Thyroid gland (tissue), 4 donors: ENCODE measurements around the gene TPD52L2. TPM values are rescaled to one million over a fixed set of nuclear protein-coding genes. Genes with fewer than 3 reads are reported as not detected.
A peak's percentile ranks its signal among the peaks of the same experiment; 100 is the strongest.

Source experiments
- DNase-seq, 2 donors: peaks; one replicate each; pipeline ENCODE4 v3.0.0-alpha.2; 2019
- H3K27ac ChIP-seq, 3 donors: fragments of 200-600 bp; sonication (generic); 1 replicate in 2 of 3; 2 replicates in 1 of 3; pipeline ENCODE4 v1.5.1; 2016 to 2019; ENCODE audit warnings: mild to moderate bottlenecking in 1 of 3, moderate library complexity in 1 of 3
- H3K27me3 ChIP-seq: fragments of 200-600 bp; sonication (generic); one replicate; pipeline ENCODE4 v1.5.1; 2019
- H3K36me3 ChIP-seq, 2 donors: fragments of 200-600 bp; sonication (generic); one replicate each; pipeline ENCODE4 v1.5.1; 2016 to 2019
- H3K4me1 ChIP-seq, 2 donors: fragments of 200-600 bp; sonication (generic); one replicate each; pipeline ENCODE4 v1.5.1; 2017 to 2019
- H3K4me3 ChIP-seq, 3 donors: fragments of 200-600 bp; sonication (generic); replicated peaks in 1 of 3; 1 replicate in 2 of 3; 2 replicates in 1 of 3; pipeline ENCODE4 v1.5.1; 2016; ENCODE audit warnings: mild to moderate bottlenecking in 1 of 3
- H3K9me3 ChIP-seq: fragments of 200-600 bp; sonication (generic); one replicate; pipeline ENCODE4 v1.5.1; 2017
- POLR2A ChIP-seq, 2 donors: fragments of 450-650 bp; IDR thresholded peaks; one replicate each; pipeline ENCODE4 v1.6.1; 2017; ENCODE audit warnings: antibody characterized with exemption in 2 of 2, mild to moderate bottlenecking in 2 of 2, moderate library complexity in 1 of 2
- WGBS, 2 donors: methylation state at CpG; one replicate each; pipeline ENCODE4 v1.1.5; 2017; 5-methylcytosine and 5-hydroxymethylcytosine counted together
- intact Hi-C: fragments of 100-400 bp; cut with DNase I; formaldehyde crosslinking; loops from one replicate; pipeline ENCODE4 v1.15.1; 2023
- total RNA-seq, 4 donors: library from RNA; depleted of rRNA; stranded (reverse); fragments of >200 nt; gene quantifications; one replicate each; pipeline ENCODE4 v1.2.3, GENCODE V29; 2016
- TF ChIP-seq, protein P1 (sequence below), 6 experiments: fragments of 200-600 bp in 3 of 6; fragments of 450-650 bp in 3 of 6; sonication (generic) in 3 of 6; IDR thresholded peaks; one replicate each; pipeline ENCODE4 v1.5.1; 2016 to 2019; ENCODE audit warnings: antibody characterized with exemption in 6 of 6, mild to moderate bottlenecking in 2 of 6, inconsistent platforms in 1 of 6, moderate library complexity in 1 of 6

TPD52L2 gene
- total RNA-seq, 4 donors from 2014 or later: 69.4 to 93.3 (median 89.6) TPM

GRCh38 chr20:63854766-63855362, 10.2 kb upstream of the TPD52L2 start:
- H3K27ac ChIP-seq: peak overlapping the region; percentile 33 to 63 (median 60)
- H3K4me3 ChIP-seq: no peak overlapping the region
- TF ChIP-seq, protein P1, sequence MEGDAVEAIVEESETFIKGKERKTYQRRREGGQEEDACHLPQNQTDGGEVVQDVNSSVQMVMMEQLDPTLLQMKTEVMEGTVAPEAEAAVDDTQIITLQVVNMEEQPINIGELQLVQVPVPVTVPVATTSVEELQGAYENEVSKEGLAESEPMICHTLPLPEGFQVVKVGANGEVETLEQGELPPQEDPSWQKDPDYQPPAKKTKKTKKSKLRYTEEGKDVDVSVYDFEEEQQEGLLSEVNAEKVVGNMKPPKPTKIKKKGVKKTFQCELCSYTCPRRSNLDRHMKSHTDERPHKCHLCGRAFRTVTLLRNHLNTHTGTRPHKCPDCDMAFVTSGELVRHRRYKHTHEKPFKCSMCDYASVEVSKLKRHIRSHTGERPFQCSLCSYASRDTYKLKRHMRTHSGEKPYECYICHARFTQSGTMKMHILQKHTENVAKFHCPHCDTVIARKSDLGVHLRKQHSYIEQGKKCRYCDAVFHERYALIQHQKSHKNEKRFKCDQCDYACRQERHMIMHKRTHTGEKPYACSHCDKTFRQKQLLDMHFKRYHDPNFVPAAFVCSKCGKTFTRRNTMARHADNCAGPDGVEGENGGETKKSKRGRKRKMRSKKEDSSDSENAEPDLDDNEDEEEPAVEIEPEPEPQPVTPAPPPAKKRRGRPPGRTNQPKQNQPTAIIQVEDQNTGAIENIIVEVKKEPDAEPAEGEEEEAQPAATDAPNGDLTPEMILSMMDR (IDR thresholded peaks at IDR 0.05): no peak
- TF ChIP-seq POLR2A (IDR thresholded peaks at IDR 0.05): no peak
- H3K36me3 ChIP-seq: no peaks in the 10 kb centered on the region
- H3K4me1 ChIP-seq: peaks cover 27 to 58% of the 10 kb centered on the region in 2 donors
- H3K27me3 ChIP-seq: no peaks in the 10 kb centered on the region
- no peaks in the 10 kb centered on the region for H3K9me3 ChIP-seq
- DNase-seq: no peak
- WGBS, 2 donors: 7 to 13% methylated on average over 20 to 23 of the region's 26 CpGs
- intact Hi-C loops: no loop called here

GRCh38 chr20:63855363-63856097, 9.5 kb upstream of the TPD52L2 start:
- H3K4me1 ChIP-seq: peaks cover 27 to 65% of the 10 kb centered on the region in 2 donors

GRCh38 chr20:63856098-63856511, 9.0 kb upstream of the TPD52L2 start:
- intact Hi-C loops: no loop called here
- H3K4me1 ChIP-seq: peaks cover 27 to 69% of the 10 kb centered on the region in 2 donors
- no peaks in the 10 kb centered on the region for H3K9me3 ChIP-seq
- no peak overlapping the region for H3K27ac ChIP-seq
- H3K4me3 ChIP-seq: no peak overlapping the region
- H3K27me3 ChIP-seq: no peaks in the 10 kb centered on the region
- TF ChIP-seq POLR2A (IDR thresholded peaks at IDR 0.05): no peak
- TF ChIP-seq, protein P1 (IDR thresholded peaks at IDR 0.05): no peak
- H3K36me3 ChIP-seq: no peaks in the 10 kb centered on the region
- WGBS, 2 donors: 48 to 67% methylated on average over 15 to 22 of the region's 22 CpGs
- DNase-seq: peak in 1 of 2 donors; percentile 18

More at GRCh38 chr20:63855363-63856097, 9.5 kb upstream of the TPD52L2 start:
- 22 to 35% methylated on average over 27 to 30 of the region's 36 CpGs for WGBS, 2 donors
- Histone ChIP-seq H3K4me3 (no peak overlapping the region), H3K36me3 (no peaks in the 10 kb centered on the region), H3K9me3 (no peaks in the 10 kb centered on the region), H3K27ac (peak overlapping the region in 2 of 3 donors; percentile 60 to 63), H3K27me3 (no peaks in the 10 kb centered on the region)
- intact Hi-C loops: no loop called here
- TF ChIP-seq, protein P1 (IDR thresholded peaks at IDR 0.05): no peak
- TF ChIP-seq POLR2A (IDR thresholded peaks at IDR 0.05): no peak
- DNase-seq: no peak

- H3K9me3 ChIP-seq: no peaks in the 10 kb centered on the region
- H3K4me3 ChIP-seq: no peak overlapping the region
- TF ChIP-seq, protein P1 (IDR thresholded peaks at IDR 0.05): no peak
- no peak for TF ChIP-seq POLR2A (IDR thresholded peaks at IDR 0.05)
- peaks cover 27 to 69% of the 10 kb centered on the region in 2 donors for H3K4me1 ChIP-seq
- DNase-seq: no peak
- H3K27me3 ChIP-seq: no peaks in the 10 kb centered on the region
- H3K36me3 ChIP-seq: peaks cover 0 to 7% of the 10 kb centered on the region in 2 donors
- 26 to 53% methylated on average over 11 of the region's 14 CpGs for whole genome bisulfite sequencing, 2 donors
- intact Hi-C loops: no loop called here
- peak overlapping the region in 2 of 3 donors; percentile 33 to 39 for H3K27ac ChIP-seq
Observed at GRCh38 chr20:63857764-63858392, 7.2 kb upstream of the TPD52L2 start.
